Brain microvascular endothelial cell (primary cell): ENCODE measurements around the gene ZFHX3.

ENCODE experiments used
- DNase-seq: peaks from one replicate; pipeline ENCODE4 v3.0.0-alpha.2; 2020
- H3K27ac ChIP-seq: fragments of 250-450 bp; sonication (Bioruptor Pico); 2 replicates; pipeline ENCODE4 v1.5.1; 2020; ENCODE audit warnings: mild to moderate bottlenecking, moderate library complexity
- H3K27me3 ChIP-seq: fragments of 250-450 bp; sonication (Bioruptor Pico); replicated peaks from 2 replicates; pipeline ENCODE4 v1.5.1; 2020; ENCODE audit warnings: mild to moderate bottlenecking
- H3K36me3 ChIP-seq: fragments of 250-450 bp; sonication (Bioruptor Pico); replicated peaks from 2 replicates; pipeline ENCODE4 v1.5.1; 2020; ENCODE audit warnings: mild to moderate bottlenecking
- H3K4me3 ChIP-seq: 2 replicates; pipeline ENCODE4 v1.5.1; 2011; ENCODE audit warnings: low read depth, mild to moderate bottlenecking, control low read depth, low read length, moderate library complexity
- in situ Hi-C: cut with HindIII; loops from 2 replicates; pipeline ENCODE4 v1.10.0; 2017; ENCODE audit warnings: low sequenced_read_pairs, low pct_ligation_motif_present
- TF ChIP-seq, protein P1 (sequence below): IDR thresholded peaks from 2 replicates; pipeline ENCODE4 v1.5.1; 2011; ENCODE audit warnings: low read depth, mild to moderate bottlenecking, moderate library complexity, low read length, control low read depth, inconsistent platforms; ENCODE audit errors: missing control alignments

The ZFHX3 gene

DNA sequence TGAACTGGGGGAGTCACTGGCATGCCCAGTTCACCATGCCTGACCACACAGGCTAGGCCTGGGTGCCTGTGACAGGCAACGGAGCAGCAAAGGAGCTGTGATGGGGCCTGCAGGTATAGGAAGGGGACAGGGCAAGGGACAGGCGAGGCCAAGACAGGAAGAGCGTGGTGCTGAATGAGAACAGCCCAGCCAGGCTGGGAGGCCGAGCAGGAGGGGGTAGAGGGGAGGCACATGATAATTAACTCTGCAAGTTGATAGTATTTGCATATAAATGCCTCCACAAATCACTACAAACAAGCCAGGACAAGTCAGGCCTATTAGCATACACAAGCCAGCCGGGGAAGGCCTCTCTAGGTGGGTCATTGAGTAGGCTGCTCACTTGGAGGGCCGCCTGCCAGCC, 7.8 kb downstream of the ZFHX3 start:
- no peak overlapping the region for H3K27ac ChIP-seq
- in situ Hi-C loops: no loop called here

DNA sequence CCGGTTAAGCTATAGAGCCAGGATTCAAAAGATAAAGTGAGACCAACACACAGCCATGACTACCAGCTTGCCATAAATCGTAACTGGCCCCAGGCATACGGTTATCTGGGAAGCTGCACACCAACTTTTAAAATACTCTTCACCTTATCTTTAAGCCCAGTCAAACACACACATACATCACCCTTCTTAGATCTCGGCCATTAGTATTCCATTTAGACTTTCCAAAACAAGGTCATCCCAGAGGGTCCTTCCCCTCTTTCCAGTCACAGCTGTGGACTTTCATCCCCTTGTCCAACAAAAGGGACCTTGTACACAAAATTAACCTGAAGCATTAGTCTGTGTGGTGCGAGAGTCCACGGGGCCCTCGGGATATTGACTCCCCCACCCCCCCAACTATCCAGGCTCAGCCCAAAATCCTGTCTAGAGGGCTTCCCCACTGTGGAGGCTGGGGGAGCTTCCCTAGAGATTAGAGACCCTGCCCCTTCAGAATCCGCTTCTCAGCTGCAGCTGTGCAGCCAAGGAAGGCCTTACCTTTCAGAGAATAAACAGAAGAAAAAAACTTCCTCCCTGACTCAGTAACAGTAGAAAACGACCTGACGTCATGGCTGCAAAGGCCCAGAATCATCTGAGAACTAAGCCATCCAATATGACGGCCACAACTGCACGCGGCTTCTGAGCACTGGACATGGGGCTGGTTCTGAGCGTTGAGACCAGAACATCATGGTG, 9.9 kb downstream of the ZFHX3 start:
- Histone ChIP-seq H3K4me3 (no peak overlapping the region), H3K27me3 (no peaks in the 10 kb centered on the region), H3K36me3 (no peaks in the 10 kb centered on the region), H3K27ac (no peak overlapping the region)
- TF ChIP-seq, protein P1, sequence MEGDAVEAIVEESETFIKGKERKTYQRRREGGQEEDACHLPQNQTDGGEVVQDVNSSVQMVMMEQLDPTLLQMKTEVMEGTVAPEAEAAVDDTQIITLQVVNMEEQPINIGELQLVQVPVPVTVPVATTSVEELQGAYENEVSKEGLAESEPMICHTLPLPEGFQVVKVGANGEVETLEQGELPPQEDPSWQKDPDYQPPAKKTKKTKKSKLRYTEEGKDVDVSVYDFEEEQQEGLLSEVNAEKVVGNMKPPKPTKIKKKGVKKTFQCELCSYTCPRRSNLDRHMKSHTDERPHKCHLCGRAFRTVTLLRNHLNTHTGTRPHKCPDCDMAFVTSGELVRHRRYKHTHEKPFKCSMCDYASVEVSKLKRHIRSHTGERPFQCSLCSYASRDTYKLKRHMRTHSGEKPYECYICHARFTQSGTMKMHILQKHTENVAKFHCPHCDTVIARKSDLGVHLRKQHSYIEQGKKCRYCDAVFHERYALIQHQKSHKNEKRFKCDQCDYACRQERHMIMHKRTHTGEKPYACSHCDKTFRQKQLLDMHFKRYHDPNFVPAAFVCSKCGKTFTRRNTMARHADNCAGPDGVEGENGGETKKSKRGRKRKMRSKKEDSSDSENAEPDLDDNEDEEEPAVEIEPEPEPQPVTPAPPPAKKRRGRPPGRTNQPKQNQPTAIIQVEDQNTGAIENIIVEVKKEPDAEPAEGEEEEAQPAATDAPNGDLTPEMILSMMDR: no peak
- DNase-seq: no peak
- in situ Hi-C loops: no loop called here

More for the DNA sequence above, 7.8 kb downstream of the ZFHX3 start:
- Histone ChIP-seq H3K36me3 (no peaks in the 10 kb centered on the region), H3K27me3 (no peaks in the 10 kb centered on the region), H3K4me3 (no peak overlapping the region)
- TF ChIP-seq, protein P1: no peak
- DNase-seq: no peak

DNA sequence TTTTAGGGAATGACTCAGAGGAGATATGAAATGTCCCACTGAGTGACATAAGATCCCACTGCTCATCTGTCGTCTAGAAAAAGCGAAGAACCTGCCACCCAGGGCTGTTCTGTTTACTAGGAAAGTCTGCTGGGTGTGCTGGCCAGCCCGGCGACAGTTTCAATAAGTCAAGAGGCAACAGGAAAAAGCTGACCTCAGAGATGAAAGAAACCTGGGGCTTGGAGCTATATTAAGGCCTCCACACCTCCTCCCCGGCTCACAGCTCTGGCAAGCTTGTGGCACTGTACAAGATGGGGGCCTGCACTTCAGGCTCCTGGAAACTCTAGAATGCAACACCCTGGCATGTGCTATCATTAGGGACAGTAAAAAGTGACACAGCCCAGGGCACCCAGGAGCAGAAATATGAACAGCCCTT, 10.6 kb downstream of the ZFHX3 start:
- in situ Hi-C loops: no loop called here

DNA sequence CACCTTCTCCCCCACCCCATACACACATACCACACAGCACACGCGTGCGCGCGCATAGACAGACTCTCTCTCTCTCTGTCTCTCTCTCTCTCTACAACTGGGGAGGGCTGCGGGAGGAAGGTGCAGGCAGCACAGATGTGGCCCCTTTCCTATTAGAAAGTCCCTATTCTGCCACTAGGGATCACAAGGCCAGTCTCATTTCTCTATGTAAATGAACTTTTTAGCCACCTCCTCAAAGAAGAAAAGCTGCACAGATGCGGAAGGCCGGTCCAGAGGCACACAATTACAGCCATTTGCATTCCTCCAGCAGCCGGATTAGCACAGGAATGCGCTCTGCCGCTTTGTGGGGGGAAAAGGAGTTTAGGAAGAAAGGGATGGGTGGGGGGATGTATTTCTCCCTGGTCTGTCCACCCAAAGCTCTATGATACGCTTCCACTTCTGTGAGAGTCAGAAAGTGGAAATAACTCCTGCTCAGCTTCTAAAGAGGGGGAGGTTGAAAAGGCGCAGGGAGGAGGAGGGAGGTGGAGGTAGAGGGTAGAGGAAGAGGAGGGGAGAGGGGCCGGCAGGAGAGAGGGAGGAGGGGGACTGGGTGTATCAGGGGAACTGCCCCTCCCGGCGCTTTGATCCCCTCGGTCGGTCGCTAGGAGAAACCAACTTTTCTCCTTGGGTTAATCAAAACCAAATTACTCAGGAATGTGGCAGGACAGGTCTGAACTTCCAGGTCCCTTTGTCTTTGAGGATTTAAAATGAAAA, 11.7 kb downstream of the ZFHX3 start:
- H3K36me3 ChIP-seq: no peaks in the 10 kb centered on the region
- no peak overlapping the region for H3K27ac ChIP-seq
- no peak overlapping the region for H3K4me3 ChIP-seq
- in situ Hi-C loops: no loop called here
- DNase-seq: no peak
- H3K27me3 ChIP-seq: no peaks in the 10 kb centered on the region
- TF ChIP-seq, protein P1: no peak

More for the DNA sequence above, 10.6 kb downstream of the ZFHX3 start:
- H3K36me3 ChIP-seq: no peaks in the 10 kb centered on the region
- no peak for DNase-seq
- TF ChIP-seq, protein P1: no peak
- H3K4me3 ChIP-seq: no peak overlapping the region
- no peaks in the 10 kb centered on the region for H3K27me3 ChIP-seq
- no peak overlapping the region for H3K27ac ChIP-seq

DNA sequence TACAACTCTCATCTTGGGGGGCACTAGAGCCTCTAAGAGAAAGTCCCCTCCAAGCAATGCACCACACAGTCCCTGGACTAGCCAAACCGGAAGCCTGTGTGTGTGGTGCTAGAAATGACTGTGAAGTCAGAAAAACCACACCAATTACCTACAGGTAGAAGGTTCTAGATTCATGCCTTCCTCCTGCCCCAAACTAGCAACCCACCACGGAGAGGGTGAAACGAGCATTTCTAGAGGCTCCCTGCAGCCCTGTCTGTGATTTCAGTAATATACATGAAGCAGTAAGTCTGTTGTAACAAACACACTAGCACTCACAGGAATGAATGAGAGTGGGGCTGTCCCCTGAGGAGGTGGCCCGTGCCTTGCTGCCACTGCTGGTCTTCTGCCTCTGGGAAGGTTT, 13.6 kb downstream of the ZFHX3 start:
- Histone ChIP-seq H3K27ac (no peak overlapping the region), H3K27me3 (no peaks in the 10 kb centered on the region), H3K4me3 (no peak overlapping the region), H3K36me3 (no peaks in the 10 kb centered on the region)
- TF ChIP-seq, protein P1: no peak
- in situ Hi-C loops: no loop called here
- DNase-seq: no peak
